CD14-positive monocyte (primary cell): ENCODE results near the gene GPR3. TPM values are rescaled to one million over a fixed set of nuclear protein-coding genes. Genes with fewer than 3 reads are reported as not detected.

ENCODE experiments used
- DNase-seq, 3 donors: peaks; one replicate each; pipeline ENCODE4 v3.0.0-alpha.2; 2011 to 2022
- H2AFZ ChIP-seq: 2 replicates; pipeline ENCODE4 v1.6.0; 2012; ENCODE audit warnings: mild to moderate bottlenecking, low read depth, low read length, inconsistent platforms; ENCODE audit not compliant: insufficient read depth, poor library complexity, severe bottlenecking
- H3K27ac ChIP-seq, 2 donors: 1 replicate in 1 of 2; 2 replicates in 1 of 2; pipeline ENCODE4 v1.5.1; 2012 to 2013; ENCODE audit warnings: low read length in 2 of 2, control low read depth in 1 of 2, inconsistent platforms in 1 of 2, low read depth in 1 of 2, mild to moderate bottlenecking in 1 of 2
- H3K27me3 ChIP-seq, 2 donors: one replicate each; pipeline versions ENCODE4 v1.6.0 to v1.6.1; 2011 to 2013; ENCODE audit warnings: low read length in 2 of 2; ENCODE audit not compliant: control insufficient read depth in 2 of 2, insufficient read depth in 2 of 2
- H3K36me3 ChIP-seq, 2 donors: replicated peaks in 1 of 2; 1 replicate in 1 of 2; 2 replicates in 1 of 2; pipeline versions ENCODE4 v1.5.1 to v1.6.1; 2012 to 2013; ENCODE audit warnings: low read length in 2 of 2, control low read depth in 1 of 2, inconsistent platforms in 1 of 2, mild to moderate bottlenecking in 1 of 2; ENCODE audit not compliant: insufficient read depth in 2 of 2, control insufficient read depth in 1 of 2
- H3K4me1 ChIP-seq, 2 donors: 1 replicate in 1 of 2; 2 replicates in 1 of 2; pipeline versions ENCODE4 v1.5.1 to v1.6.1; 2012 to 2013; ENCODE audit warnings: low read length in 2 of 2, control low read depth in 1 of 2, inconsistent platforms in 1 of 2, mild to moderate bottlenecking in 1 of 2, moderate library complexity in 1 of 2; ENCODE audit not compliant: insufficient read depth in 2 of 2, control insufficient read depth in 1 of 2
- H3K4me2 ChIP-seq: replicated peaks from 2 replicates; pipeline ENCODE3; 2012; ENCODE audit warnings: low read length, moderate library complexity, mild to moderate bottlenecking; ENCODE audit not compliant: poor library complexity, severe bottlenecking; ENCODE audit errors: extremely low read depth
- H3K4me3 ChIP-seq, 3 experiments: fragments of 200-600 bp in 1 of 3; sonication (generic) in 1 of 3; replicated peaks in 1 of 3; 1 replicate in 2 of 3; 2 replicates in 1 of 3; pipeline ENCODE4 v1.5.1; 2011 to 2013; ENCODE audit warnings: low read length in 3 of 3, mild to moderate bottlenecking in 3 of 3, control low read depth in 2 of 3, low read depth in 2 of 3, inconsistent platforms in 1 of 3, moderate library complexity in 1 of 3
- H3K79me2 ChIP-seq: 2 replicates; pipeline ENCODE4 v1.6.0; 2012; ENCODE audit warnings: mild to moderate bottlenecking, control low read depth, inconsistent platforms, low read length, moderate library complexity; ENCODE audit not compliant: insufficient read depth
- H3K9ac ChIP-seq: 2 replicates; pipeline ENCODE4 v1.6.0; 2017; ENCODE audit warnings: low read length, mild to moderate bottlenecking; ENCODE audit not compliant: insufficient read depth, poor library complexity, severe bottlenecking
- H3K9me3 ChIP-seq, 2 donors: replicated peaks in 1 of 2; 1 replicate in 1 of 2; 2 replicates in 1 of 2; pipeline versions ENCODE4 v1.5.1 to v1.6.1; 2012 to 2013; ENCODE audit warnings: low read length in 2 of 2, control low read depth in 1 of 2; ENCODE audit not compliant: control insufficient read depth in 1 of 2, insufficient read depth in 1 of 2
- H4K20me1 ChIP-seq: 2 replicates; pipeline ENCODE4 v1.6.0; 2012; ENCODE audit warnings: mild to moderate bottlenecking, low read length, control low read depth, moderate library complexity; ENCODE audit not compliant: insufficient read depth
- H3K27ac Mint-ChIP-seq, 7 donors: one replicate each; pipeline ENCODE4 v1.8.0; 2020; ENCODE audit warnings: mild to moderate bottlenecking in 7 of 7, mixed read lengths in 7 of 7, moderate library complexity in 6 of 7, inconsistent platforms in 2 of 7
- H3K27me3 Mint-ChIP-seq, 3 donors: one replicate each; pipeline ENCODE4 v1.8.0; 2021 to 2022; ENCODE audit warnings: low read depth in 3 of 3, mild to moderate bottlenecking in 3 of 3, mixed read lengths in 3 of 3, moderate library complexity in 3 of 3, inconsistent platforms in 1 of 3
- H3K36me3 Mint-ChIP-seq, 2 donors: one replicate each; pipeline ENCODE4 v1.8.0; 2020; ENCODE audit warnings: mixed read lengths in 2 of 2, inconsistent platforms in 1 of 2, mild to moderate bottlenecking in 1 of 2
- H3K4me1 Mint-ChIP-seq: one replicate; pipeline ENCODE4 v1.8.0; 2020; ENCODE audit warnings: mild to moderate bottlenecking, mixed read lengths
- H3K4me3 Mint-ChIP-seq, 2 donors: one replicate each; pipeline ENCODE4 v1.8.0; 2020; ENCODE audit warnings: mild to moderate bottlenecking in 2 of 2, mixed read lengths in 2 of 2, moderate library complexity in 1 of 2
- H3K9me3 Mint-ChIP-seq, 7 donors: one replicate each; pipeline ENCODE4 v1.8.0; 2020 to 2022; ENCODE audit warnings: mixed read lengths in 7 of 7, mild to moderate bottlenecking in 6 of 7, moderate library complexity in 6 of 7, inconsistent platforms in 2 of 7
- WGBS: methylation state at CpG from one replicate; pipeline ENCODE4 v1.1.5; 2013; ENCODE audit warnings: missing lambda C conversion rate; ENCODE audit not compliant: insufficient coverage; 5-methylcytosine and 5-hydroxymethylcytosine counted together
- intact Hi-C, 2 donors: fragments of 100-400 bp; cut with micrococcal nuclease; formaldehyde crosslinking; loops; one replicate each; pipeline versions ENCODE4 v1.15.0 to v1.15.1; 2023
- polyA plus RNA-seq, 3 donors: library from polyadenylated mRNA; depleted of rRNA in 1 of 3; unstranded in 2 of 3; stranded (reverse) in 1 of 3; fragments of 300-500 nt in 2 of 3; fragments of >200 nt in 1 of 3; fragmentation: Illumina TruSeq in 2 of 3; gene quantifications; 1 replicate in 2 of 3; 2 replicates in 1 of 3; pipeline ENCODE4 v1.2.3, GENCODE V29; 2012 to 2021
- TF ChIP-seq, protein P1 (sequence below): fragments of 200-600 bp; IDR thresholded peaks from one replicate; pipeline ENCODE4 v1.8.0; 2022; ENCODE audit warnings: antibody characterized with exemption, mild to moderate bottlenecking

Gene GPR3
- polyA plus RNA-seq, 3 donors = 0.26 to 2.7 TPM; not detected in 1

- no peaks in the 10 kb centered on the region for H3K36me3 Mint-ChIP-seq
- intact Hi-C loops = loop anchor here (2.0 to 10.0 kb wide), 3 partner anchors 35 to 289 kb away; no protein-coding TSS in a partner anchor
- Histone ChIP-seq H3K4me3 (no peak overlapping the region), H3K9ac (no peak overlapping the region), H2AFZ (no peak overlapping the region), H3K27me3 (peaks cover 0 to 19% of the 10 kb centered on the region in 2 donors), H3K9me3 (no peaks in the 10 kb centered on the region), H3K4me1 (peaks cover 16 to 18% of the 10 kb centered on the region in 2 donors), H3K79me2 (no peaks in the 10 kb centered on the region), H4K20me1 (no peaks in the 10 kb centered on the region), H3K27ac (no peak overlapping the region), H3K4me2 (no peak overlapping the region), H3K36me3 (no peaks in the 10 kb centered on the region)
- 100% methylated on average over 8 of the region's 9 CpGs for WGBS
- H3K27me3 Mint-ChIP-seq = peaks cover 18 to 23% (median 23%) of the 10 kb centered on the region in 3 donors
- DNase-seq = no peak
- H3K9me3 Mint-ChIP-seq = peaks cover 0 to 5% (median 0%) of the 10 kb centered on the region in 7 donors
- TF ChIP-seq, protein P1, sequence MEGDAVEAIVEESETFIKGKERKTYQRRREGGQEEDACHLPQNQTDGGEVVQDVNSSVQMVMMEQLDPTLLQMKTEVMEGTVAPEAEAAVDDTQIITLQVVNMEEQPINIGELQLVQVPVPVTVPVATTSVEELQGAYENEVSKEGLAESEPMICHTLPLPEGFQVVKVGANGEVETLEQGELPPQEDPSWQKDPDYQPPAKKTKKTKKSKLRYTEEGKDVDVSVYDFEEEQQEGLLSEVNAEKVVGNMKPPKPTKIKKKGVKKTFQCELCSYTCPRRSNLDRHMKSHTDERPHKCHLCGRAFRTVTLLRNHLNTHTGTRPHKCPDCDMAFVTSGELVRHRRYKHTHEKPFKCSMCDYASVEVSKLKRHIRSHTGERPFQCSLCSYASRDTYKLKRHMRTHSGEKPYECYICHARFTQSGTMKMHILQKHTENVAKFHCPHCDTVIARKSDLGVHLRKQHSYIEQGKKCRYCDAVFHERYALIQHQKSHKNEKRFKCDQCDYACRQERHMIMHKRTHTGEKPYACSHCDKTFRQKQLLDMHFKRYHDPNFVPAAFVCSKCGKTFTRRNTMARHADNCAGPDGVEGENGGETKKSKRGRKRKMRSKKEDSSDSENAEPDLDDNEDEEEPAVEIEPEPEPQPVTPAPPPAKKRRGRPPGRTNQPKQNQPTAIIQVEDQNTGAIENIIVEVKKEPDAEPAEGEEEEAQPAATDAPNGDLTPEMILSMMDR = no peak
- H3K27ac Mint-ChIP-seq = peak overlapping the region in 2 of 7 donors; percentile 26 to 73
- H3K4me1 Mint-ChIP-seq = peaks cover 16% of the 10 kb centered on the region
- H3K4me3 Mint-ChIP-seq = no peak overlapping the region
Observed at GRCh38 chr1:27394282-27394658, 1.8 kb downstream of the GPR3 start.

- H3K27ac Mint-ChIP-seq = peak overlapping the region in 1 of 7 donors; percentile 36
- no peak overlapping the region for H3K4me3 ChIP-seq
- peaks cover 0 to 5% (median 0%) of the 10 kb centered on the region in 7 donors for H3K9me3 Mint-ChIP-seq
- intact Hi-C loops = loop anchor here (1.0 to 10.0 kb wide), 5 partner anchors 36 to 290 kb away; no protein-coding TSS in a partner anchor
- H3K79me2 ChIP-seq = no peaks in the 10 kb centered on the region
- peaks cover 16 to 25% (median 20%) of the 10 kb centered on the region in 3 donors for H3K27me3 Mint-ChIP-seq
- H4K20me1 ChIP-seq = peaks cover 6% of the 10 kb centered on the region
- H3K36me3 Mint-ChIP-seq = no peaks in the 10 kb centered on the region
- H3K4me2 ChIP-seq = no peak overlapping the region
- DNase-seq = no peak
- no peak overlapping the region for H2AFZ ChIP-seq
- WGBS = 91% methylated on average over 1 of the region's 1 CpG
- H3K36me3 ChIP-seq = no peaks in the 10 kb centered on the region
- peaks cover 16 to 18% of the 10 kb centered on the region in 2 donors for H3K4me1 ChIP-seq
- no peak overlapping the region for H3K27ac ChIP-seq
- peaks cover 0 to 19% of the 10 kb centered on the region in 2 donors for H3K27me3 ChIP-seq
- H3K9me3 ChIP-seq = no peaks in the 10 kb centered on the region
- H3K4me1 Mint-ChIP-seq = peaks cover 16% of the 10 kb centered on the region
- no peak overlapping the region for H3K4me3 Mint-ChIP-seq
- H3K9ac ChIP-seq = no peak overlapping the region
- TF ChIP-seq, protein P1 = no peak
Observed at GRCh38 chr1:27394925-27395324, 2.5 kb downstream of the GPR3 start.
